A673 (cell line): ENCODE results near the gene TEX2.

Experiments
- CTCF ChIP-seq: fragments of 300-800, 200-600 bp; sonication (generic); conservative IDR thresholded peaks from 2 replicates; pipeline ENCODE4 v1.5.1; 2017; ENCODE audit warnings: low read depth, mild to moderate bottlenecking, antibody characterized with exemption, low read length, moderate library complexity, mixed read lengths
- EZH2 ChIP-seq: fragments of 200-600 bp; sonication (generic); IDR thresholded peaks from 2 replicates; pipeline ENCODE4 v1.6.1; 2017; ENCODE audit warnings: borderline replicate concordance, low read depth, mild to moderate bottlenecking, mixed read lengths, antibody characterized with exemption, low read length; ENCODE audit not compliant: poor library complexity, severe bottlenecking

- TF ChIP-seq CTCF, result no peak
- TF ChIP-seq EZH2, result no peak
Observed at GRCh38 chr17:64216338-64217248, 46.5 kb downstream of the TEX2 start.
